ENCODE results near the gene SHLD1.
"Not testable (repeated sequence)": the region's sequence is repeated elsewhere in the genome, so short reads cannot be mapped to it uniquely, and the experiment has no call there.

The SHLD1 gene

DNA sequence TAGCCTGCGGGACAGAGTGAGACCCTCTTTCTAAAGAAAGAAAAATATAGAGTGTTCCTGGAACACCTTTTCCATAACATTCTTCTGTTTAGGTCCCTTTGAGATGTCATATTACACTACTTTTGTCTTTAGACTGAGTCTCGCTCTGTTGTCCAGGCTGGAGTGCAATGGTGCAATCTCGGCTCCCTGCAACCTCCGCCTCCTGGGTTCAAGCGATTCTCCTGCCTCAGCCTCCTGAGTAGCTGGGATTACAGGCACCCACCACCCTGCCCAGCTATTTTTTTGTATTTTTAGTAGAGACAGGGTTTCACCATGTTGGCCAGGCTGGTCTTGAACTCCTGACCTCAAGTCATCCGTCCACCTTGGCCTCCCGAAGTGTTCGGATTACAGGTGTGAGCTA lies 31.2 kb downstream of the SHLD1 start:
- not testable (repeated sequence) for DNase-seq (ENCODE audit: low spot score)

DNA sequence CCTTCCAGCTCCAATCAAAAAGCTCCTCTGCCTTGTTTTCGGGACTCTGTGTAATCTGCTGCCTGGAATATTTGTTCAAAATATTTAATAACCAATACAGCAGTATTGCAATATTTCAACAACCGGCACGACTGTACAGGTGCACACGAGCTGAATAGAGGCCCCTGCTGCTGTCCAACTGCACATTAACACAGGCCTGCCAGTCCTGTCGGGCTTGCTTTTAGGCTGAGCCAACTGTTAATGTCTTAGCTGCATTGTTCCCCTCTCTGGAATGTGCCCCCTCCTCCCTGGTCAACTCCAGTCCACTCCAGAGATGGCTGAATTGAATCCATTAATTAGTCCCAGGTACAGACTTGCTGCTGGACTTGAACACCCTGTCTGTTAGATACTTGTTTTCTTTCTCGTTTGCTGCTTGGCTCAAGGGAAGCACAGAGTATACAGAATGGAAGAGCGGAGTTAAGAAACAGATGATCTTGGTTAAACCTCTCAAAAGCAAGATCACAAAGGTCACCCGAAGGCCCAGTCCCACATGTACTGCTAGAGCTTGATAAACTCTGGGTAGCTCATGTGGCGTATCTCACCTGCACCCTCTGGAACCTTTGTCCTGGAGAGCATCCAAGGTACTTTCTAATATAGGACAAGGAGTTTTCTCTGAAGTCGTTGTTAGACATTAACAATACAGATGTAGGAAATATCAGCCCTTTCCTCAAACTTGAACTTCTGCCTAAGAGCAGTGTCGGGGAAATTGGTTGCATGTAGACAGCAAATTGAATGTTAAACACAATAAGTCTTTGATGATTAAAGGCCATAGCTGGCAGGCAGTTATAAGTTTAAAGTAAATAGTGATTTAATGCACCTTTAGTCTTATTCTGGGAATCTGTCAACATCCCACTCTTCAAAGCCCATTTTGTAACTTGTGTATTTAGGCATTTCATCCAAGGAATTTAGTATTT lies 31.9 kb downstream of the SHLD1 start:
- no peak for DNase-seq (ENCODE audit: low spot score)

DNA sequence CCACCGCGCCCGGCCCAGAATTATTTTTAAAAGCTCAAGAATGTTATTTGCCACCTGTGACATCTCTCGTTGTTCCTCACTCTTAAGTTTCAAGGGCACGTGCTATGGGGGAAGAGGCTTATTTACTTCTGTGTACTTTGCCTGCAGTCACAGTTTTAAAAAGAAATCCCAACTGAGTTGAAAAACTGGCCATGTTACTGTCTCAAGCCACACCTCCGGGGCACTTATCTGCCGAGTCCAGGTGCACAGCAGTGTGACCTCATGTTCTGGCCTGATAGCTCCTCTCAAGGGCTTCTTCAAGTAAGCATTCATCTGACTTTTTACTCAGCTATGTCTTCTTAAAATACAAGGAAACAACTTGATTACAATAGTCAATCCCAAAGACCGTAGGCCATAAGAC lies 34.5 kb downstream of the SHLD1 start:
- no peak for DNase-seq (ENCODE audit: low spot score)

DNA sequence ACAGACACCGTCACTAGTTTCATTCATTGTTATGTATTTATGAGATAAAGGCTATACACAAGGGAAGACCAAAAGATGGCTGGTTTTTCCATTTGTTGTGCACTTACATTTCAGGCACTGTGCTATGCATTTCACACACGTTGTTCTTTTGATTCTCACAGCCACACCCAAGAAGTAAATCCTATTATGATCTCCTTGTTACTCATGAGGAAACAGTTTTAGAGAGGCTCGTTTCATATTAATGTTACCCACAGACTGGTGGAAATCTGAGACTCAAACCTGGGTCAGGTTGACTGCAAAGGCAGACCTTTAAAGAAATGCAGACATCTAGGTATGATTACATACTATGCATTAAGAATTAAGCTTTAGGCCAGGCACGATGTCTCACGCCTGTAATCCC lies 34.9 kb downstream of the SHLD1 start:
- no peak for DNase-seq (ENCODE audit: low spot score)

DNA sequence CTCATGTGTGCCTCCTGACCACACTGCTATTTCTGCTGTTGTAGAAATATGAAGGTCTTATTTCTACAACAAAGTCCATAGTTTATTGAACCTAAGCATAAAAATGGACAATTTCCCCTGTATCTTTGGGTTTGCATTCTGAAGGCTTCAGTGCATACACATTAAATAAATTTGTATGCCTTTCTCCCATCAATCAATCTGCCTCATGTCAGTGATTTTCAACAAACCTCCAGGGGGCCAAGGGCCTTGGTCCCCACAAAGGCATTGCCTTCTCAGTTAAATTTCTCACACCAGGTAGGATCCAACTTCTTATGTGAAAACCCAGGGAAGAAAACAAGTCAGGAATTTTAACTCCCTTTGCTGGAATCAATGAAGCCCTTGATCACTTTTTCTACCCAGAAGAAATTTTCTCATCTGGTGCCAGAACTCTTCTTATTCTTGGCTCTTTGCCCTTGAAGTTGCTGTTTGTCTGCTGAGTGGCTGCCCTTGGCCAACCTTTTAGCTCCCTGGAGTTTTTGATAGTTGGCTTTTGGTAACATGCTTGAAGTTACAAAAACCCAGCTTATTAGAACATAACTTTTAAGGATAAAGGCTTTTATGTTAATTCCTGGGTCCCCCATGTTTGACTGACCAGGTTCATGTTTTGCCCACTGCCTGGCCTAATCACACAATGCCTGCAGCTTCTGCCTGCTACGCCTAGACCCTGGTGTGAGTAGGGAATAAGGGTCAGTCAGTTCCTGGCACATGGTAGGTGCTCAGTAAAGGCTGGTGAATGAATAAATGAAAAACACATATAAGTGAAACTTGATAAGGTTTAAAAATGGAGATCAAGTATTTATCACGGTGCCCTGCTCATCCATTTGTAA lies 37.0 kb downstream of the SHLD1 start:
- DNase-seq (ENCODE audit: low spot score) = no peak

DNA sequence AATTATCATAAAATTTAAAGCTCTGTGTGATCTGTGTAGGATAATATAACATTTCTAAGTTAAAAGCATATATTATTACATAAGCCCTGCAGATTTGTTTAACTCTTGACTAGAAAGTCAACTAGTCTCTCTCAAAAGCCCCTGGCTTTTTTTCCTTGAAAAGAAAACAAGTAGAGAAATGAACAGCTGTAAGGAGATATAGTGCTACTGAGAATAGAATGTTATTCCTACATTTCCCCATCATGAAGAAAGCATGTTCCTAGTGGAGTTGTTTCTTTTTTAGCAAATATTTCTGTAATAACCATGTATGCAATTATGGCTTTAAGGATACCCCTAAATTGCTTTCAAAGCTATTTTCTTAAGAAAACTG lies 37.6 kb downstream of the SHLD1 start:
- DNase-seq (ENCODE audit: low spot score) = no peak

DNA sequence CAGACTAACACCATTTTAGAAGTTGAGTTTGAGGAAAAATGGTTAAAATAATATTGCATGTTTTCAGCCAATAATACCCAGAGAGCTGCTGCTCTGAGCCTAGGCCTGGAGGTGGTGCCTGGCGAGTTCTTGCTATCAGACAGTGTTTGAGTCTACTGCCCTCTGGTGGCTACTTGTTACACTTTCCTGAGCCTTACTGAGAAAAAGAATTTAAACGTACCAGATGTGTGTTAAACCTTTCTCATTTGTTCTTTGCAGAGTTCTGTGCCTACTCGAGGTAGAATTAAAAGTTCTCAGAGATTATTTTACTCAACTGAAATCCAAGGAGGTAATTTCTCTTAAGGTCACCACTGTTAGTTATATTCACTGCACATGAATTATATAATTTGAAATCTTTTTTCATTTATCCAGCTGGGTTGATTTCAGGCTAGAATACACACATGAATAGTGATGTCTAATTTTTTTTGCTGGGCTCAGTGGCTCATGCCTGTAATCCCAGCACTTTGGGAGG lies 38.2 kb downstream of the SHLD1 start:
- peak; percentile 93 for DNase-seq (ENCODE audit: low spot score)

DNA sequence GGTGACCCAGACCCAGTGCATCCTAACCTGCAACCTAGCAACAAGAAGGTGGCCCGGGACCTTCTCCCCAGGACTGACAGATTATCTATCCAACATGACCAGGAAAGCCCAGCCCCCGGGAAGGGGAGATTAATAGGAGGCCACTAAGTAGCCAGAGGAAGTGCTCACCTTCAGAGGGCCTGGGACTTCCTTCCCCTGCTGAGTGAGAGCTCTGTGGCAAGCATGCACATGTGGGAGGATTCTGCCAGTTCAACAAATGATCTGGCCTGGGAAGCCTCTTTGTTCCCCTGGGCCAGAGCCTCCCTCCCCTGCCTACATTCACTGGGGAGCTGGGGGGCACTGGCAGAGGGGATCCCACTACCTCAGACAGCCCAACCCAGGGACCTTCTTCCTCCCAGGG lies 39.6 kb downstream of the SHLD1 start:
- DNase-seq (ENCODE audit: low spot score) = no peak

DNA sequence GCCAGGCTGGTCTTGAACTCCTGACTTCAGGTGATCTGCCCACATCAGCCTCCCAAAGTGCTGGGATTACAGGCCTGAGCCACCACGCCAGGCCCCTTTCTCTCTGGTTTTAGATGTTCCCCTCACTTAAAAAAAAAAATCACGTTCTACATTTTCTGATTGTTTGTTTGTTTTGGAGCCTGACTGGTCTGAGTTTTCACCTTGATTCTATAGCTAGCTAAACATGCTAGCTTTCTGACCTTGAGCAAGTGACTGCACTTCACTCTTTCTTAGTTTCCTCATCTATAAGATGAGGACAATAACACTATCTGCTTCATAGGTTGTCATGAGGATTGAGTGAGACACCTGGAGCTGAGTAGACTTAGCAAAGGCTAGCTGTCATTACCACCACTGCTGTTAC lies 43.7 kb downstream of the SHLD1 start:
- no peak for DNase-seq (ENCODE audit: low spot score)

DNA sequence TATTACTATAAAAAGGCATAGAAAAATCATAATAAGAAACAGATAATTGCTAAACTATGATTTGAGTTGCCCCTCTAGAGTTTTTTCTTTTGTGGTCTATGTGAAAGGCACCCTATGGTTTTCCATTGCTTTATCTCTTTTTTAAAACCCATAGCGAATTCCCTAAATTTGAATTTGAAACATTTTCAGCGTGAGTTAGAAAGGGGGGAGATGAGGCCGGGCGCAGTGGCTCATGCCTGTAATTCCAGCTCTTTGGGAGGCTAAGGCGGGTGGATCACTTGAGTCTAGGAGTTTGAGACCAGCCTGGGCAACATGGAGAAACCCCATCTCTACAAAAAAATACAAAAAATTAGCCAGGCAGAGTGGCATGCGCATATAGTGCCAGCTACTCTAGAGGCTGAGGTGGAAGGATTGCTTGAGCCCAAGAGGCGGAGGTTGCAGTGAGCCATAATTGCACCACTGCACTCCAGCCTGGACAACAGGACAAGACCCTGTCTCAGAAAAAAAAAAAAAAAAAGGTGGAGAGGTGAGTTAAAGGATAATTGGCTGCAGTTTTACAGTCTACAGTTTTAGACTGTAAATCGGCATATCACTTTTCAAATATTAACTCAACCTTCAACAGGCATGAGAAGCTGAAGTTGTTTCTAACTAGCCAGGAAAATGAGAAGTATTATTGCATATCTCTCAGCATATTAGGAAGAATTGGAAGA lies 46.3 kb downstream of the SHLD1 start:
- DNase-seq (ENCODE audit: low spot score) = no peak

DNA sequence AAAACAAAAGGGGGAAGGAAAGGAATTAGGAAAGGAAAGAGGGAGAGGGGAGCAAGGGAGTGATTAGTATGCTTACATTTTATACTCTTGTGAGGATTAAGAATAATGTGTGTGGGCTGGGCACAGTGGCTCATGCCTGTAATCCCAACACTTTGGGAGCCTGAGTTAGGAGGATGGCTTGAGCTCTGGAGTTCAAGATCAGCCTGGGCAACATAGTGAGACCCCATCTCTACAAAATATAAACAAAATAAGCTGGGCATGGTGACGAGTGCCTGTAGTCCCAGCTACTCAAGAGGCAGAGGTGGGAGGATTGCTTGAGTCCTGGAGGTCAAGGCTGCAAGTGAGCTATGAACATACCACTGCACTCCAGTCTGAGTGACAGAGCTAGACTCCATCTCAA lies 47.0 kb downstream of the SHLD1 start:
- DNase-seq (ENCODE audit: low spot score) = no peak

DNA sequence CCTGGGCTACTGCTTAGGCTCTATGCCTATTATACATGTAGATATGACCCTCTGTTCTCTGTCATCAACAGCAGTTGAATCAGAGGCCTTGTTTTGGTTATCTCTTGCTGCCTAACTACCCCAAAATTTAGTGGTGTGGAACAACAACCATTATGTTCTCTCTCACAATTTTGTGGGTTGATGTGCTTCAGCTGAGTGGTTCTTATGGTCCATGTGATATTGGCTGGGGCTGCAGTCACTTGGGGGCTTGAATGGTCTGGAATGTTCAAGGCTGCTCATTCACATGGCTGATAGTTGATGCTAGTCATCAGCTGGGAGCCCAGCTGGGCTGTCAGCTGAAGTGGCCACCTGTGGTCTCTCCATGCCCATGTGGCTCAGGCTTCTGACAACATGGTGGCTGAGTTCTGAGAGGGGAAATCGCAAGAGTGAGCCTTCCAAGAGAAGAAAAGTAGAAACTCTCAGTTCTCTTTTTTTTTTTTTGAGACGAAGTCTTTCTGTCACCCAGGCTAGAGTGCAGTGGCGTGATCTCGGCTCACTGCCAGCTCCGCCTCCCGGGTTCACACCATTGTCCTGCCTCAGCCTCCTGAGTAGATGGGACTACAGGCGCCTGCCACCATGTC lies 47.8 kb downstream of the SHLD1 start:
- DNase-seq (ENCODE audit: low spot score) = peak; percentile 92

DNA sequence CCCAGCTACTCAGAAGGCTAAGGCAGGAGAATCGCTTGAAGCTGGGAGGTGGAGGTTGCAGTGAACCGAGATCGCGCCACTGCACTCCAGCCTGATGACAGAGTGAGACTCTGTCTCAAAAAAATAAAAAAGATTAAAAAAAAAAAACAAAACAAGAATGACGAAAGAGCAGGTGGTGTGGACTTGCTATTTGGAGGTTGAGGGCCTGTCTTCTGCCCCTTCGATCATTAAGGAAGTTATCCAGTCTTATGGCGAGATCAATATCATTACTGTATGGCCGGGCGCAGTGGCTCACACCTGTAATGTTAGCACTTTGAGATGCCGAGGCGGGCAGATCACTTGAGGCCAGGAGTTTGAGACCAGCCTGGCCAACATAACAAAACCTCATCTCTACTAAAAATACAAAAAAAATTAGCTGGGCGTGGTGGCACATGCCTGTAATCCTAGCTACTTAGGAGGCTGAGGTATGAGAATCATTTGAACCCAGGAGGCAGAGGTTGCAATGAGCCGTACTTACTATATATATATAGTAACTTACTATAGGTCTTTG lies 53.6 kb downstream of the SHLD1 start:
- DNase-seq (ENCODE audit: low spot score) = peak; percentile 78

DNA sequence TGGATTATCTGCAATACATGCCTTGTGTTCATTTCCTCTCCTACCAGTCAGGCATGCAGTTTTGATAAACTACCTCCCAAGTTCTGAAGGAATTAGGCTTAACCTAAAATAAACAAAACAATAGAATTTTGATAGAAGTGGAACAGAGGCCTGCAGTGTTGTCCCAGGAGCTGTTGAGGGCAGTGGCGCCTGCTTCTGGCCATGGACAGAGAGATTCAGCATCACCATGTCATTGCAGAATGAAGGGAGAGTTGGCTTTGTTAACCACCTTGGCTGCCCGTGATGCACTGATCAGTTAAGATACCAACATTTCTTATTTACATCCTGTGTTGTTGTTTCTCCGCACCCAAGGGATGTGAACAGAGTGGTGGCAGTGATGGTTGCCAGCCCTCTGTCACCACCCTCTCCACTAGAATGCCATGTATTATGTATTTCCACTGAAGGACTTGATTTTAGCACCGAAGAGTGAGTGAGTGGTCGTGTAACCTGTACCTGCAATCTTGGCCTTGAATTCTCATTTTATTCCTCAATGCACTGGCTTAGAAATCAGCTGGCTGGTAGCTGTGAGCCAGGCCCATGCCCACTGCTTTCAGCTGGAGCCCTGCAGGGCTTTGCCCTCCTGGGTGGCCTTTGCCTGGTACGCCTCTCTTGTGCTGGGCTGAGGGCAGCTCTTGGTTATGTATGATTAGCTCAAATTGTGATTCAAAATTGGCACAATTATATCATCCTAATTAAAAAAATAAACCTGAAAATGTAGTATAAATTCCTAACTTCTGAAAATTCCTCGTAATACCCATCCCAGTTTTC lies 56.5 kb downstream of the SHLD1 start:
- no peak for DNase-seq (ENCODE audit: low spot score)

DNA sequence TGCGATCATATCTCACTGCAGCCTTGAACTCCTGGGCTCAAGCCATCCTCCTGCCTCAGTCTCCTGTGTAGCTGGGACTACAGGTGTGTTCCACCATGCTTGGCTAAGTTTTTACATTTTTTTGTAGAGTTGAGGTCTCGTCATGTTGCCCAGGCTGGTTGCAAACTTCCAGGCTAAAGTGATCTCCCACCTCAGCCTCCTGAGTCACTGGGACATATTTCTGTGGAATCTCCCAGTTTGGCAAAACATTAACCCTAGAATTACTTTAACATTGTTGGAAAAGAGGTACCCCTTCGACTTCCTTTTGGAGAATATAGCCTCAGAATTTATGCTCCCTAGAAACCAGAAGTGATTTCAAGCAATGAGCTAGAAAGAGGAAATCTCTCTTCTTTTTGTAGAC lies 57.2 kb downstream of the SHLD1 start:
- no peak for DNase-seq (ENCODE audit: low spot score)

DNA sequence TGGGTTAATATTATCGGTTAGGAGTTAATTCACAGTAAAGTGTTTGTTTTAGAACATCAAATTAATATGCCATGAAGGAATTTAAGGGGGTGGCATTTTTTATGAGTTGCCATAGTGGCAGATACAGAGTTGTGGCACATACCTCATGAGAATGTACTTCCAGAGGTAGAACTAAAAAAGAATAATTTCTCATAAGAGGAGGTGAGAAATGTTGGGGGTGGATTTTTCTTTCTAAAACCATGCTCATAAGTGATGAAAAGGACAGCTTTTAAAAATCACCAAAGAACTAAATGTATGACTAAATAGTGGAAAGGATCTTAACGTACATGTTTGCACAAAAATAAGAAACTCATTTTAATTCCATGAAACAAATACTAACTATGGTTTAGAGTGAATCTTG lies 58.7 kb downstream of the SHLD1 start:
- DNase-seq (ENCODE audit: low spot score) = no peak

DNA sequence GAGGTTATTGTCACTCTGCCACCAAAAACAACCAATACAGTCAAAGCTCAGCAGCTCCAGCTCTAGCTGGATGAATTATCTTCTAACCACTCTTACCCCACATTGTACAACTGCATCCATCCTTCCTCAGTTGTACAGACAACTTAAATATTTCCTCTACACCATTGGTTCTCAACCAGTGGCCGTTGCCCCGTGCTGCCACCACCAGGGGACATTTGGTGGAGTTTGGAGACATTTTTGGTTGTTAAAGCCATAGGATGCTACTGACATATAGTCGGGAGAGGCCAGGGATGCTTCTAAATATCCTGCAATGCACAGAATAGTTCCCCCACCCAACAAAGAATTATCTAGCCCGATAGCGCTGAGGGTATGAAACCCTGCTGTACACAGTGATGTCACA lies 59.3 kb downstream of the SHLD1 start:
- DNase-seq (ENCODE audit: low spot score) = no peak

DNA sequence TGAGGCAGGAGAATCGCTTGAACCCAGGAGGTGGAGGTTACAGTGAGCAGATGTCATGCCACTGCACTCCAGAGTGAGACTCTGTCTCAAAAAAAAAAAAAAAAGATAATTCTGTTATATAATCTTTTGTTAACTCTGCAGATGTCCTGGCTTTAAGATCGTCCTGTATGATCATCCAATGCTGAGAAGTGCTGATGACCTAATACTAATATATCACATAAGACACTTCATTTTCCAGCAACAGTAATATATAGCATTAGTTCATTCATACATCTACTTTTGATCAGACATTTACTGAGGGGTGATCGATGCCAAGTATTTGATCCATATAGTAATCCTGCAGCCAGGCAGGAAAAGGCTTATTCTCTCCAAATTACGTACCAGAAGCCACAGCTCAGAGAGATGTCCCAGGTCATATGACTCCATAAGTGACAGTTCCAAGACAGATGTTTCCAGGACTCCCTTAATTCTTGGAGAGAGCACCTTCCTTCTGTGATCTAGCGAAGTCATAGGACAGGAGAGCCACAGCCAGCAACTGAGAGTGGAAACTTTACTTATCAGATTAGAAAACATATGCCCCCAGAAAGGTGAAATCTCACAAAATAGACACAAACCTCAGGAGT lies 60.7 kb downstream of the SHLD1 start:
- no peak for DNase-seq (ENCODE audit: low spot score)

DNA sequence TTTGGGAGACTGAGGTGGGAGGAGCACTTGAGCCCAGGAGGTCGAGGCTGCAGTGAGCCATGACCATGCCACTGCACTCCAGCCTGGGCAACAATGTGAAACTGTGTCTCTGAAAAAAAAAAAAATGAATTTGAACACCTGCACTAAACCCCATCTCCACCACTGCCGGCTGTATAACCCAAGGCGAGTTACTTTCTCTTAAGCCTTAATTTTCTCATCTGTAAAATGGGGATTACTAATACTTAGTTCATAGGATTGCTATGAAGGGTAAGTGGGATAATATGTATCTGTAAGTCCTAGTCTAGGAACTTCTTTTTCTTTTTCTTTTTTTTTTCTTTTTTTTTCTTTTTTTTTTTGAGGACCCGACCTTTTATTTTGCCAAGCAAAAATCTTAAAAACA lies 61.5 kb downstream of the SHLD1 start:
- DNase-seq (ENCODE audit: low spot score) = no peak

DNA sequence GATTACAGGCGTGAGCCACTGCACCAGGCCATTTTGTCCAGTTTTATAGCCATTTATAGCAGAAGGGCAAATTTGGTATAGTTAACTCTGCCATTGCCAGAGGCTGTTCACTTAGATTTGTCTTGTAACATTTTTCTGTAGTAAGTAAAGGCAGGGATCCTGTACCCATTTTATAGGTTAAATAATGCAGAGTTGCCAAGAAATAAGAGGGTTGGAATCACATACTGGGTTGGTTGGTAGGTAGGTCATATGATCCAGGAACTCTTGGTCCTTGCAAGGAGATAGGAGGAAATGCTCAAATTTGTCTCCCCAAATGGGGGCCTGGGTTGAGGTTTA lies 68.1 kb downstream of the SHLD1 start:
- no peak for DNase-seq (ENCODE audit: low spot score)

Measured in NAMALWA (cell line).